Vagina (tissue), 2 donors: ENCODE measurements around the gene INCENP. TPM values are rescaled to one million over a fixed set of nuclear protein-coding genes. Genes with fewer than 3 reads are reported as not detected.

ENCODE experiments used
- DNase-seq, 2 donors: peaks; one replicate each; pipeline ENCODE4 v3.0.0-alpha.2; 2017; ENCODE audit errors: extremely low spot score in 2 of 2
- H3K27ac ChIP-seq: fragments of 200-600 bp; sonication (generic); one replicate; pipeline ENCODE4 v1.5.1; 2019
- H3K27me3 ChIP-seq: fragments of 200-600 bp; sonication (generic); one replicate; pipeline ENCODE4 v1.5.1; 2019
- H3K36me3 ChIP-seq, 2 donors: fragments of 200-600 bp; sonication (generic); one replicate each; pipeline ENCODE4 v1.5.1; 2017 to 2019
- H3K4me1 ChIP-seq: fragments of 200-600 bp; sonication (generic); one replicate; pipeline ENCODE4 v1.5.1; 2019
- H3K4me3 ChIP-seq, 2 donors: fragments of 200-600 bp; sonication (generic); 1 replicate in 1 of 2; 2 replicates in 1 of 2; pipeline ENCODE4 v1.5.1; 2016 to 2019
- H3K9me3 ChIP-seq: fragments of 200-600 bp; sonication (generic); one replicate; pipeline ENCODE4 v1.5.1; 2019
- CTCF ChIP-seq, 3 experiments: fragments of 450-650 bp in 2 of 3; fragments of 200-600 bp in 1 of 3; sonication (generic) in 1 of 3; IDR thresholded peaks; one replicate each; pipeline ENCODE4 v1.5.1; 2017 to 2019; ENCODE audit warnings: antibody characterized with exemption in 3 of 3, mild to moderate bottlenecking in 2 of 3, moderate library complexity in 2 of 3
- POLR2A ChIP-seq, 2 donors: fragments of 450-650 bp; IDR thresholded peaks; one replicate each; pipeline ENCODE4 v1.6.1; 2017; ENCODE audit warnings: antibody characterized with exemption in 2 of 2, mild to moderate bottlenecking in 2 of 2, moderate library complexity in 2 of 2
- POLR2AphosphoS5 ChIP-seq, 2 donors: sonication (generic); formaldehyde crosslinking; IDR thresholded peaks; one replicate each; pipeline ENCODE4 v1.9.0; 2017; ENCODE audit warnings: antibody characterized with exemption in 2 of 2, mild to moderate bottlenecking in 2 of 2, low read depth in 1 of 2; ENCODE audit not compliant: insufficient read depth in 1 of 2
- intact Hi-C: fragments of 100-400 bp; cut with DNase I; formaldehyde crosslinking; loops from one replicate; pipeline ENCODE4 v1.15.1; 2023
- total RNA-seq: library from RNA; depleted of rRNA; stranded (reverse); fragments of >200 nt; gene quantifications from one replicate; pipeline ENCODE4 v1.2.3, GENCODE V29; 2016

INCENP gene
- total RNA-seq, 1 donor from 2014 or later: 39.0 TPM

GRCh38 chr11:62145261-62145871, 21.6 kb downstream of the INCENP start:
- Histone ChIP-seq H3K9me3 (no peaks in the 10 kb centered on the region), H3K4me1 (no peaks in the 10 kb centered on the region), H3K27me3 (no peaks in the 10 kb centered on the region), H3K27ac (no peak overlapping the region), H3K36me3 (peaks cover 0 to 67% of the 10 kb centered on the region in 2 donors), H3K4me3 (no peak overlapping the region)
- intact Hi-C loops: no loop called here
- TF ChIP-seq CTCF (IDR thresholded peaks at IDR 0.05): no peak
- no peak for TF ChIP-seq POLR2A (IDR thresholded peaks at IDR 0.05)
- TF ChIP-seq POLR2AphosphoS5 (IDR thresholded peaks at IDR 0.05; ENCODE audit: insufficient read depth in 1 of 2, low read depth in 1 of 2): no peak
- no peak for DNase-seq

- no peaks in the 10 kb centered on the region for H3K4me1 ChIP-seq
- H3K27ac ChIP-seq: no peak overlapping the region
- TF ChIP-seq POLR2AphosphoS5 (IDR thresholded peaks at IDR 0.05; ENCODE audit: insufficient read depth in 1 of 2, low read depth in 1 of 2) (no peak), CTCF (IDR thresholded peaks at IDR 0.05) (no peak), POLR2A (IDR thresholded peaks at IDR 0.05) (no peak)
- no peaks in the 10 kb centered on the region for H3K9me3 ChIP-seq
- peaks cover 0 to 67% of the 10 kb centered on the region in 2 donors for H3K36me3 ChIP-seq
- peak; percentile 54 to 89 for DNase-seq
- intact Hi-C loops: no loop called here
- H3K4me3 ChIP-seq: no peak overlapping the region
- no peaks in the 10 kb centered on the region for H3K27me3 ChIP-seq
Observed at GRCh38 chr11:62146476-62147200, 22.8 kb downstream of the INCENP start.

GRCh38 chr11:62147545-62147944, 23.7 kb downstream of the INCENP start:
- H3K9me3 ChIP-seq: no peaks in the 10 kb centered on the region
- no peak for DNase-seq
- H3K27me3 ChIP-seq: no peaks in the 10 kb centered on the region
- no peaks in the 10 kb centered on the region for H3K4me1 ChIP-seq
- H3K27ac ChIP-seq: no peak overlapping the region
- H3K4me3 ChIP-seq: no peak overlapping the region
- H3K36me3 ChIP-seq: peaks cover 0 to 67% of the 10 kb centered on the region in 2 donors
- TF ChIP-seq CTCF (IDR thresholded peaks at IDR 0.05): no peak
- TF ChIP-seq POLR2AphosphoS5 (IDR thresholded peaks at IDR 0.05; ENCODE audit: insufficient read depth in 1 of 2, low read depth in 1 of 2): no peak
- TF ChIP-seq POLR2A (IDR thresholded peaks at IDR 0.05): no peak
- intact Hi-C loops: no loop called here

- Histone ChIP-seq H3K9me3 (no peaks in the 10 kb centered on the region), H3K36me3 (peaks cover 0 to 67% of the 10 kb centered on the region in 2 donors), H3K4me3 (no peak overlapping the region), H3K27ac (no peak overlapping the region), H3K27me3 (no peaks in the 10 kb centered on the region), H3K4me1 (no peaks in the 10 kb centered on the region)
- TF ChIP-seq CTCF (IDR thresholded peaks at IDR 0.05) (no peak), POLR2A (IDR thresholded peaks at IDR 0.05) (no peak), POLR2AphosphoS5 (IDR thresholded peaks at IDR 0.05; ENCODE audit: insufficient read depth in 1 of 2, low read depth in 1 of 2) (no peak)
- peak in 1 of 2 donors; percentile 60 for DNase-seq
- intact Hi-C loops: no loop called here
Observed at GRCh38 chr11:62148271-62148980, 24.6 kb downstream of the INCENP start.
